ENCODE measurements around the gene TMEM269.

GRCh38 chr1:42743317-42744147 lies 41.3 kb upstream of the TMEM269 start:
- TF ChIP-seq CTCF (IDR thresholded peaks at IDR 0.05) (no peak), POLR2A (IDR thresholded peaks at IDR 0.05) (no peak), POLR2AphosphoS5 (IDR thresholded peaks at IDR 0.05) (peak; percentile 70)
